Vagina (tissue), 2 donors: ENCODE measurements around the gene WDR70. TPM values are rescaled to one million over a fixed set of nuclear protein-coding genes. Genes with fewer than 3 reads are reported as not detected.
"Not testable (repeated sequence)": the region's sequence is repeated elsewhere in the genome, so short reads cannot be mapped to it uniquely, and the experiment has no call there.

ENCODE experiments used
- DNase-seq, 2 donors: peaks; one replicate each; pipeline ENCODE4 v3.0.0-alpha.2; 2017; ENCODE audit errors: extremely low spot score in 2 of 2
- H3K27ac ChIP-seq: fragments of 200-600 bp; sonication (generic); one replicate; pipeline ENCODE4 v1.5.1; 2019
- H3K27me3 ChIP-seq: fragments of 200-600 bp; sonication (generic); one replicate; pipeline ENCODE4 v1.5.1; 2019
- H3K36me3 ChIP-seq, 2 donors: fragments of 200-600 bp; sonication (generic); one replicate each; pipeline ENCODE4 v1.5.1; 2017 to 2019
- H3K4me1 ChIP-seq: fragments of 200-600 bp; sonication (generic); one replicate; pipeline ENCODE4 v1.5.1; 2019
- H3K4me3 ChIP-seq, 2 donors: fragments of 200-600 bp; sonication (generic); 1 replicate in 1 of 2; 2 replicates in 1 of 2; pipeline ENCODE4 v1.5.1; 2016 to 2019
- H3K9me3 ChIP-seq: fragments of 200-600 bp; sonication (generic); one replicate; pipeline ENCODE4 v1.5.1; 2019
- POLR2A ChIP-seq, 2 donors: fragments of 450-650 bp; IDR thresholded peaks; one replicate each; pipeline ENCODE4 v1.6.1; 2017; ENCODE audit warnings: antibody characterized with exemption in 2 of 2, mild to moderate bottlenecking in 2 of 2, moderate library complexity in 2 of 2
- POLR2AphosphoS5 ChIP-seq, 2 donors: sonication (generic); formaldehyde crosslinking; IDR thresholded peaks; one replicate each; pipeline ENCODE4 v1.9.0; 2017; ENCODE audit warnings: antibody characterized with exemption in 2 of 2, mild to moderate bottlenecking in 2 of 2, low read depth in 1 of 2; ENCODE audit not compliant: insufficient read depth in 1 of 2
- intact Hi-C: fragments of 100-400 bp; cut with DNase I; formaldehyde crosslinking; loops from one replicate; pipeline ENCODE4 v1.15.1; 2023
- total RNA-seq: library from RNA; depleted of rRNA; stranded (reverse); fragments of >200 nt; gene quantifications from one replicate; pipeline ENCODE4 v1.2.3, GENCODE V29; 2016
- TF ChIP-seq, protein P1 (sequence below), 3 experiments: fragments of 450-650 bp in 2 of 3; fragments of 200-600 bp in 1 of 3; sonication (generic) in 1 of 3; IDR thresholded peaks; one replicate each; pipeline ENCODE4 v1.5.1; 2017 to 2019; ENCODE audit warnings: antibody characterized with exemption in 3 of 3, mild to moderate bottlenecking in 2 of 3, moderate library complexity in 2 of 3

The WDR70 gene
- total RNA-seq = 31.4 TPM

DNA sequence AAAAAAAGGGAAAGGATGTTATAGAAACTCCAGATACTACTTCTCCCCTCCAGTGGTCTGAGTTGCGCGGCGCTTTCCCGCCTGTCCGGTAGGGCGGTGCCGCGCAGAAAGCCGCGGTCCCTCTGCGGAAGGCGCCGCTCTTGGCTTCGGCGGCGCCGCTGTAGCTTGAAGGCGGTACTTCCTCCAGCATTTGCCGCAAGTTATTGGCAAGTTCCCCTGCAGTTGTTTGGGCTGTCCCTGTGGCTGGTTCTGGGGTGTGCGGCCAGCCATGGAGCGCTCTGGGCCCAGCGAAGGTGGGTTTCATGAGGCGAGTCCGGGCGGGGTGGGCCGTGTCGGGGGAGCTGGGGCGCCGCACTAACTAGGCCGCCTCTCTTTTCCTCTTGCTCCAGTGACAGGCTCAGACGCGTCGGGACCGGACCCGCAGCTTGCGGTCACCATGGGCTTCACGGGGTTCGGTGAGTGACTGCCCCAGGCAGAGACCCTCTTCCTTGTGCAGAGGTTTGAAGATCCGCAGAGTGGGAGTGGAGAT is at the start of gene WDR70:
Gene WDR70 (plus strand): TSS at position 219 of the 529 bp plus-strand sequence. CDS start 50 bp downstream, at position 269.
- H3K27me3 ChIP-seq, H3K36me3 ChIP-seq, H3K9me3 ChIP-seq, intact Hi-C loops: not testable (repeated sequence)
- peaks cover 21% of the 10 kb centered on the region for H3K4me1 ChIP-seq
- peak within 1 kb of the TSS; percentile 75 to 79 for H3K4me3 ChIP-seq
- peak; percentile 57 to 81 for TF ChIP-seq POLR2AphosphoS5 (IDR thresholded peaks at IDR 0.05; ENCODE audit: insufficient read depth in 1 of 2, low read depth in 1 of 2)
- TF ChIP-seq, protein P1, sequence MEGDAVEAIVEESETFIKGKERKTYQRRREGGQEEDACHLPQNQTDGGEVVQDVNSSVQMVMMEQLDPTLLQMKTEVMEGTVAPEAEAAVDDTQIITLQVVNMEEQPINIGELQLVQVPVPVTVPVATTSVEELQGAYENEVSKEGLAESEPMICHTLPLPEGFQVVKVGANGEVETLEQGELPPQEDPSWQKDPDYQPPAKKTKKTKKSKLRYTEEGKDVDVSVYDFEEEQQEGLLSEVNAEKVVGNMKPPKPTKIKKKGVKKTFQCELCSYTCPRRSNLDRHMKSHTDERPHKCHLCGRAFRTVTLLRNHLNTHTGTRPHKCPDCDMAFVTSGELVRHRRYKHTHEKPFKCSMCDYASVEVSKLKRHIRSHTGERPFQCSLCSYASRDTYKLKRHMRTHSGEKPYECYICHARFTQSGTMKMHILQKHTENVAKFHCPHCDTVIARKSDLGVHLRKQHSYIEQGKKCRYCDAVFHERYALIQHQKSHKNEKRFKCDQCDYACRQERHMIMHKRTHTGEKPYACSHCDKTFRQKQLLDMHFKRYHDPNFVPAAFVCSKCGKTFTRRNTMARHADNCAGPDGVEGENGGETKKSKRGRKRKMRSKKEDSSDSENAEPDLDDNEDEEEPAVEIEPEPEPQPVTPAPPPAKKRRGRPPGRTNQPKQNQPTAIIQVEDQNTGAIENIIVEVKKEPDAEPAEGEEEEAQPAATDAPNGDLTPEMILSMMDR (IDR thresholded peaks at IDR 0.05) = peak; percentile 36 to 47 (median 46)
- peak in 1 of 2 donors; percentile 88 for DNase-seq
- H3K27ac ChIP-seq = peak within 1 kb of the TSS; percentile 57

DNA sequence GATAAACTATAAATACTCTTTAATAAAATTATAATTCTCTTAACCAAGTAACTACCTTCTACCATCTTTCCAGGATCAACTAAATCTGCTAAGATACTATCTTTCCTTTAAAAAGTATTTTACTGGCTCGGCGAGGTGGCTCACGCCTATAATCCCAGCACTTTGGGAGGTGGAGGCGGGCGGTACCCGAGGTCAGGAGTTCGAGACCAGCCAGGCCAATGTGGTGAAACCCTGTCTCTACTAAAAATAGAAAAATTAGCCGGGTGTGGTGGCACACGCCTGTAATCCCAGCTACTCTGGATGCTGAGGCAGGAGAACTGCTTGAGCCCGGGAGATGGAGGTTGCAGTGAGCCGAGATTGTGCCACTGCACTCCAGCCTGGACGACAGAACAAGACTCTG is 44.4 kb upstream of the WDR70 start:
- H3K27me3 ChIP-seq, DNase-seq, H3K4me1 ChIP-seq, intact Hi-C loops, H3K4me3 ChIP-seq, H3K27ac ChIP-seq, H3K9me3 ChIP-seq: not testable (repeated sequence)
- peaks cover 0 to 52% of the 10 kb centered on the region in 2 donors for H3K36me3 ChIP-seq

DNA sequence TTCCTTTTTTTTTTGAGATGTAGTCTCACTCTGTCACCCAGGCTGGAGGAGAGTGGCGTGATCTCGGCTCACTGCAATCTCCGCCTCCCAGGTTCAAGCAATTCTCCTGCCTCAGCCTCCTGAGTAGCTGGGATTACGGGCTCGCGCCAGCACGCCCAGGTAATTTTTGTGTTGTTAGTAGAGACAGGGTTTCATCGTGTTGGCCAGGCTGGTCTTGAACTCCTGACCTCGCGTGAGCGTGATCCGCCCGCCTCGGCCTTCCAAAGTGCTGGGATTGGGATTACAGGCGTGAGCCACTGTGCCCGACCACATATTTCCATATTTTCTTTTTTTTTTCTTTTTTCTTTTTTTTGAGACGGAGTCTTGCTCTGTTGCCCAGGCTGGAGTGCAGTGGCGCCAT is 36.4 kb upstream of the WDR70 start:
- H3K4me3 ChIP-seq, intact Hi-C loops, H3K4me1 ChIP-seq, H3K27me3 ChIP-seq, H3K9me3 ChIP-seq, DNase-seq, H3K27ac ChIP-seq: not testable (repeated sequence)
- H3K36me3 ChIP-seq = peaks cover 3 to 59% of the 10 kb centered on the region in 2 donors

DNA sequence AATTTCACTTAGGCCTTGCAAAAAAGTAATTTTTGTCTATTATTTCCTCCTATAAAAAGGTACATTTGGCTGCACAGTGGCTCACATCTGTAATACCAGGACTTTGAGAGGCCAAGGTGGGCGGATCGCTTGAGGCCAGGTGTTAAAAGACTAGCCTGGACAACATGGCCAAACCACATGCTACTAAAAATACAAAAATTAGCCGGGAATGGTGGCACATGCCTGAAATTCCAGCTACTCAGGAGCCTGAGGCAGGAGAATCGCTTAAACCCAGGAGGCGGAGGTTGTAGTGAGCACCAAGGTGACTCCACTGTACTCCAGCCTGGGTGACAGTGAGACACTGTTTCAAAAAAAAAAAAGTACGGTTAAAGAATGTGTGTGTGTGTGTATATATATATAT is 24.0 kb upstream of the WDR70 start:
- H3K4me3 ChIP-seq = no peak overlapping the region
- no peak for DNase-seq
- H3K36me3 ChIP-seq = peaks cover 0 to 59% of the 10 kb centered on the region in 2 donors
- H3K27ac ChIP-seq = no peak overlapping the region
- H3K27me3 ChIP-seq = no peaks in the 10 kb centered on the region
- intact Hi-C loops = no loop called here
- H3K9me3 ChIP-seq = no peaks in the 10 kb centered on the region
- no peak for TF ChIP-seq POLR2AphosphoS5 (IDR thresholded peaks at IDR 0.05; ENCODE audit: insufficient read depth in 1 of 2, low read depth in 1 of 2)
- TF ChIP-seq POLR2A (IDR thresholded peaks at IDR 0.05) = no peak
- TF ChIP-seq, protein P1 (IDR thresholded peaks at IDR 0.05) = no peak
- no peaks in the 10 kb centered on the region for H3K4me1 ChIP-seq

DNA sequence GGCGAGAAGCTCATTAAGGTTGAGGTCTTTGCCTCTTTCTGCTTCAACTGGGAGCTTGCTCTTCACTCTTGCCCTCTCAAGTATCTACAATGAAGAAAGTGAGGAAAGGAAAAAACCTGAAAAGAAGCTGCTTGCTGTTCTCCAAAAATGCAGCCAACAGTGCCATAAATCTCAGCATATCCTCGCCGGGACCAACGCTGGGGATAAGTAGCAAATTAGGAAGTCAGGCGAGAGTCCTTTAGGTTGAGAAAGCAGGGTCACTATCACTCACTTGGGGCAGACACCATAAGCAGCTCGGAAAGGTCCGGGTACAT is 8.6 kb upstream of the WDR70 start:
- TF ChIP-seq POLR2A (IDR thresholded peaks at IDR 0.05) (no peak), POLR2AphosphoS5 (IDR thresholded peaks at IDR 0.05; ENCODE audit: insufficient read depth in 1 of 2, low read depth in 1 of 2) (no peak)
- TF ChIP-seq, protein P1 (IDR thresholded peaks at IDR 0.05) = no peak
- Histone ChIP-seq H3K9me3 (no peaks in the 10 kb centered on the region), H3K27ac (peak overlapping the region; percentile 79), H3K4me1 (peaks cover 40% of the 10 kb centered on the region), H3K4me3 (peak overlapping the region; percentile 73 to 88), H3K36me3 (no peaks in the 10 kb centered on the region), H3K27me3 (no peaks in the 10 kb centered on the region)
- intact Hi-C loops = no loop called here
- no peak for DNase-seq

DNA sequence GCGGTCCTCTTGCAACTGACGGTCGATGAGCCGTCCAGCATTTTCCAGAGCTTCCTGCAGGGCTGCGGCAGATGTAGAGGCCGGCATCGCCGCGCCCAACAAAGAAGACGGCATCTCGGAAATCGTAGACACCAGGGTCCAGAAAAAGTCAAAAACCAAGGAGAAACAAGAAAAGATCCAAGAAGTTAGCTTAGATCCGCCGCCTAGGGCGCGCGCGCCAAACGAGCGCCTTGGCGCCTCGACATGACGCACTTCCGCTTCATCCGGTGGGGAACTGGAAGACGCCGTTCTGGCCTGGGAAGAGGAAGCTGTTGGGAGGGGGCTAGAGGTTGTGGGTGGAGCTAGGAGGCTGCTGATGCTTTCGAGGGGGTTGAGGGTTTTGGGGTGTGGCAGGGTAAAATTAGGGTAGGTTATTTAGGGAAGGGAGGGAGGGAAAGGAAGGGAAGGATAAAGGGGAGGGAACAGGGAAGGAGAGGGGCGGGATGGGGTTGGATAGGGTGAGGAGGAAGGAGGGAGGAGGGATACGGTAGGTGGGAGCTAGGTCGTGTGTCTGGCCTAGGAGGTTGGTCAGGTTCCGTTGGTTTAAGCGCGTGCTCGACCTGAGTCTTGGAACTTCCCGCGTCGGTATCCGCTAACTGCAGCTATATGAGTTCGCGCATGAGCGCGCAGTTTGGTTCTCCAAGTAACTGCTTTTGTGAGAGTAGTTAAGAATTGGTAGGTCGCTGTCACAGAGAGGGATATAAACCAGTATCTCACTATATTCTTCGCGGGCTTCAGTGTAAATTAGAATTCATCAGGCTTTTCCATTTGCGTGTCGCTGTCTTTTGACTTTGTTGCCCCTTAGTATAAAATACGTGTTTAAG is 8.0 kb upstream of the WDR70 start, which contains the start of gene NUP155:
Gene NUP155 (minus strand): TSS at position 243 of the 863 bp plus-strand sequence. CDS start 129 bp downstream, at position 114.
- H3K27ac ChIP-seq = peak within 1 kb of the TSS; percentile 79
- TF ChIP-seq POLR2A (IDR thresholded peaks at IDR 0.05) = no peak
- TF ChIP-seq, protein P1 (IDR thresholded peaks at IDR 0.05) = no peak
- TF ChIP-seq POLR2AphosphoS5 (IDR thresholded peaks at IDR 0.05; ENCODE audit: insufficient read depth in 1 of 2, low read depth in 1 of 2) = peak; percentile 93 to 96
- intact Hi-C loops = no loop called here

More for the DNA sequence above, 8.0 kb upstream of the WDR70 start, which contains the start of gene NUP155:
- H3K36me3 ChIP-seq = no peaks in the 10 kb centered on the region
- H3K9me3 ChIP-seq = no peaks in the 10 kb centered on the region
- DNase-seq = peak; percentile 94 to 97
- H3K4me1 ChIP-seq = peaks cover 36% of the 10 kb centered on the region
- H3K27me3 ChIP-seq = no peaks in the 10 kb centered on the region
- H3K4me3 ChIP-seq = peak within 1 kb of the TSS; percentile 73 to 88
